BLaER1 (cell line): Measurements from ENCODE around the gene ADGRD1.
A peak's percentile ranks its signal among the peaks of the same experiment; 100 is the strongest.

Experiments used
- H3K27ac ChIP-seq: shearing (Covaris generic); formaldehyde crosslinking; 2 replicates; pipeline ENCODE4 v1.8.1; 2022
- H3K27me3 ChIP-seq: shearing (Covaris generic); formaldehyde crosslinking; 2 replicates; pipeline ENCODE4 v1.8.1; 2022
- H3K36me3 ChIP-seq: shearing (Covaris generic); formaldehyde crosslinking; 2 replicates; pipeline ENCODE4 v1.8.1; 2022
- H3K4me1 ChIP-seq: shearing (Covaris generic); formaldehyde crosslinking; 2 replicates; pipeline ENCODE4 v1.8.1; 2022
- H3K4me2 ChIP-seq: shearing (Covaris generic); formaldehyde crosslinking; 2 replicates; pipeline ENCODE4 v1.8.1; 2022
- H3K4me3 ChIP-seq: shearing (Covaris generic); formaldehyde crosslinking; 2 replicates; pipeline ENCODE4 v1.8.1; 2022
- H3K9ac ChIP-seq: shearing (Covaris generic); formaldehyde crosslinking; 2 replicates; pipeline ENCODE4 v1.8.1; 2022
- H3K9me3 ChIP-seq: shearing (Covaris generic); formaldehyde crosslinking; 2 replicates; pipeline ENCODE4 v1.8.1; 2022
- H4K20me1 ChIP-seq: shearing (Covaris generic); formaldehyde crosslinking; 2 replicates; pipeline ENCODE4 v1.8.1; 2022
- Cebpa-rat ChIP-seq: shearing (Covaris generic); IDR thresholded peaks from 2 replicates; pipeline ENCODE4 v1.8.1; 2022

Gene ADGRD1

DNA sequence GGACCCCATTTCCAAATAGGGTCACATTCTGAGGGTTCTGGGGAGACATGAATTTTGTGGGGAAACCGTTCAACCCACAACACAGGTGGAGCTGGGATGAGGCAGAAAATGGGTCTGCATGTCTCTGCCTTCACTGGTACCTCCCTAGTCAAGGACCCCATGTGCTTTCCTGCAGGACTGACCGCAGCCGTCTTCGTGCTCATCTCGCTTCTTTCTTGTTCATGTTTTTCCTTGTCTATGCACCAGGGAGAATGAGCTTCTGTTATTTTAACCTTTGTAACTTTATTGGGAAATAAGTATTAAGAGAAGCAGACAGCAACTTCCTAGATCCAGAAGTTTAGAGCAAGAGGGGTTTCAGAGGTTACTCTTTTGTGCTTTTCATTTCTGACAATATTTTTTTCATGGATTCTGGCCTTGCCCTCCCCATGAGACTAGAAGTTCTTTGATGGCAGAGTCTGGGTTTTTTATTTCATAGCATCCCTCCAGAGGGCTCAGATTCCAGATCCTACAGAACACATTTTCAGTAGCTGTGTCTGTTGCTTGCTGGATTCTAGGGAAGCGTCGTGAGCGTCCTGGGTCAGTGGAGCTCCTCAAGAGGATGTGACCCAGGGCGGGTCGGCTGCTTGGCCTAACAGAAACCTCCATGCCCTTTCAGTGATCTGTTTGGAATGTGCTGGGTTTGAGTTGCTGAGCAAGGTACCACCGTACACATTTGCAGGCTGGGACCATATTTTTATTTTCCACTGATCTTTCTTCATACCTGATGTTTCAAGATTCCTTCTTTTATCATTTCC lies 104.2 kb downstream of the ADGRD1 start:
- Histone ChIP-seq H3K27me3 (peaks cover 11% of the 10 kb centered on the region; the same call in 1 of the 2 replicates), H3K9ac (peak overlapping the region; percentile 60; the same call in 1 of the 2 replicates)

DNA sequence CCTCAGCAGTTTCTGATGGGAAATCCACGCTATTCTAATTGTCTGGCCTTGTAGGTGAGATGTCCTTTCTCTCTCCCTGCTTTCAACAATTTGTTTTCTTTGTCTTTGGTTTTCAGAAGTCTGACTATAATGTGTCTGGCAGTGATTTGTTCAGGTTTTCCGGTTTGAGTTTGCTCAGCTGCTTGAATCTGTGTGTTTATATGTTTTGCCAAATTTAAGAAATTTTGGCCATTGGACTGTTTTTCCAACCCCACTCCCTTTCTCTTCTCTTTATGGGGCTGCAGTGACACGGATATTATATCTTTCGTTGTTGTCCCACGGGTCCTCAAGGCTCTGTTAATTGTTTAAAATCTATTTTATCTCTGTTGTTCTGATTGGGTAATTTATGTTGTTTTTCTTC lies 105.0 kb downstream of the ADGRD1 start:
- Histone ChIP-seq H3K27ac (peak overlapping the region; percentile 78; the same call in 1 of the 2 replicates), H3K9me3 (peaks cover 6% of the 10 kb centered on the region; the same call in 1 of the 2 replicates), H3K36me3 (no peaks in the 10 kb centered on the region), H4K20me1 (no peaks in the 10 kb centered on the region), H3K27me3 (peaks cover 11% of the 10 kb centered on the region; the same call in 1 of the 2 replicates), H3K4me2 (peak overlapping the region; percentile 91), H3K4me3 (no peak overlapping the region), H3K9ac (0 out of 2 replicates have a peak overlapping the region, but pooled peaks have one; percentile 8), H3K4me1 (peaks cover 100% of the 10 kb centered on the region)
- no peak for TF ChIP-seq Cebpa-rat

More for the DNA sequence above, 104.2 kb downstream of the ADGRD1 start:
- Histone ChIP-seq H3K36me3 (no peaks in the 10 kb centered on the region), H3K27ac (peak overlapping the region; percentile 78), H3K9me3 (peaks cover 6% of the 10 kb centered on the region; the same call in 1 of the 2 replicates), H3K4me1 (peaks cover 100% of the 10 kb centered on the region), H4K20me1 (no peaks in the 10 kb centered on the region), H3K4me2 (peak overlapping the region; percentile 91), H3K4me3 (no peak overlapping the region)
- TF ChIP-seq Cebpa-rat: no peak

DNA sequence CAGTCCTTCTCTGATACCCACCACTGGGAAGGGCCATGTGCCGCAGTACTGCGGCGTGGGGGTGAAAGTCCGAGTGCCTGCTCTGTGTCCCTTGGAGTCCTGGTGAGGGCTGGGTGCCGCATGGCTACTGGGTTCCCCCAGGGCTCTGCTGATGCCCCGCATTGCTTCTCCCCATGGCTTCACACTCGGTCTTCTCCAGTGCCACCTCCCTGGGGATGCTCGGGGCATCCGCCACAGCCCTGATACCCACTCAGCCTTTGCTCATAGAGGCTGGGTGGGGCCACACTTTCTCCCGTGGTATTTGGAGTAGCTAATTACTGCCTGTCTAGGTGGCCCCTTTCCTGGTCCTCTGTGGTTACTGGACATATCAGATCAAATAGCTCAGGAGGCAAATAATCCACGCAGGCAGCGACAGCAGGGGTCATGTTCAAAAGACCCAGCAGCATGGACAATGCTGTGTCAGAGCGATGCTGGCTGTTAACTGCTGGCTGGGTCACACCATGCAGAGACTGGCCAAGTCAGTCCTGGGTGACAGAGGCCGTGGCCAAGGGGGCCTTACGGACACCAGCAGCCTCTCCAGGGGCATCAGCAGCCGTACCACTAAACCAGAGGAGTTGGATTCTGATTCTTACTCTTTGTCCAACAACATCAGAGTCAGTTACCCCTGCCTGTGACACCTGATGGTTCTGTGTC lies 106.5 kb downstream of the ADGRD1 start:
- H3K9me3 ChIP-seq: peaks cover 6% of the 10 kb centered on the region; the same call in 1 of the 2 replicates
- no peak for TF ChIP-seq Cebpa-rat
- no peaks in the 10 kb centered on the region for H4K20me1 ChIP-seq
- H3K4me3 ChIP-seq: peak overlapping the region; percentile 33
- H3K36me3 ChIP-seq: no peaks in the 10 kb centered on the region
- H3K27ac ChIP-seq: peak overlapping the region; percentile 78
- H3K9ac ChIP-seq: peak overlapping the region; percentile 53; the same call in 1 of the 2 replicates
- H3K4me1 ChIP-seq: peaks cover 100% of the 10 kb centered on the region
- H3K4me2 ChIP-seq: peak overlapping the region; percentile 91
- H3K27me3 ChIP-seq: peaks cover 5% of the 10 kb centered on the region; the same call in 1 of the 2 replicates

DNA sequence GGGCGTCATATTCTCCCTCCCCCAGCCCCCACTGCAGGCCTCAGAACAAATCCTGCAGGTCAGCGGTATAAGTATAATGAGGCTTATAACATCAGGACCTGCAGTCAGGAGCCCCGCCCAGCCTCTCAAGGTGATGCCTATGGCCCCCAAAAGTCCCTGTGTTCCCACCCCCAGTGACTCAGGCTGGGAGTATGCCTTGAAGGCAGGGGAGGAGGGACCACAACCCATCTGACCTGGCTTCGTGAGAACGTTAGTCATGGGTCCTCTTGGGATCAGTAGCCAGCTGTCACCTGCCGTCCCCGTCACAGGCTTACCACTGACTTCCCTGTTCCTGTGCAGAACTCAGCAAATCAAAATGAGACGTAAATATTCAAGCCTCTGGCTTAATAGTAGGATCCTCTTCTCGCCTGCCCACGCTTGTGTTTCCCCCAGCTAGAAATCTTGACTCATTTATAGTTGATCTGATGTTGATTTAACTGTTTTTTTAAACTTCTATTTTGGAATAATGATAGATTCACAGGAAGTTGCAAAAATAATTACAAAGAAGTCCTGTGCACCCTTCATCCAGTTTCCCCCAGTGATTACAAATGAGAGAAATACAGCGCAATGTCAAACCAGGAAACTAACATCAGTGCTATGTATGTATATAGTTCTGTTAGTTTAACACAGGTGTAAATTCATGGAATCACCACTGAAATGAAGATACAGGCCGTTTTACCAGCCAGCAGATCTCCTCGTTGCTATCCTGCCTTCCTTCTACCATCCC lies 107.5 kb downstream of the ADGRD1 start:
- no peak for TF ChIP-seq Cebpa-rat

DNA sequence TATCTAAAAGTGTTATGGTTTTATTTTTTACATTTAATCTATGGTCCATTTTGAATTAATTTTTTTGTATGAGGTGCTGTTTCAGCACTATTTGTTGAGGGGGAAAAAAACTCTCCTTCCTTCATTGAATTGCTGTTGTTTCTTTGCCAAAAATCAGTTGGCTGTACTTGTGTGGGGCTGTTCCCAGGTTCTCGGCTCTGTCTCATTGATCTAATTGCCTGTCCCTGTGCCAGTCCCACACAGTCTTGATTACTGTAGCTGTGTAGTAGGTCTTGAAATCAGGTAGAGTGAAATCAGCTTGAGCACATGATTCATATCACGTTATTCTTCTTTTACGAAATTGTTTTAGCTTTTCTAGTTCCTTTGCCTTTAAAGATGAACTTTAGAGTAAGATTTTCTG lies 109.7 kb downstream of the ADGRD1 start:
- Histone ChIP-seq H3K4me3 (no peak overlapping the region), H3K4me1 (peaks cover 99% of the 10 kb centered on the region), H3K27me3 (no peaks in the 10 kb centered on the region; the same call in 1 of the 2 replicates), H3K36me3 (no peaks in the 10 kb centered on the region), H3K4me2 (peak overlapping the region; percentile 88), H3K9ac (no peak overlapping the region), H3K9me3 (peaks cover 6% of the 10 kb centered on the region; the same call in 1 of the 2 replicates), H3K27ac (peak overlapping the region; percentile 81), H4K20me1 (no peaks in the 10 kb centered on the region)
- TF ChIP-seq Cebpa-rat: no peak

More for the DNA sequence above, 107.5 kb downstream of the ADGRD1 start:
- H4K20me1 ChIP-seq: no peaks in the 10 kb centered on the region
- peak overlapping the region; percentile 78 for H3K27ac ChIP-seq
- peaks cover 6% of the 10 kb centered on the region; the same call in 1 of the 2 replicates for H3K9me3 ChIP-seq
- H3K27me3 ChIP-seq: peaks cover 5% of the 10 kb centered on the region; the same call in 1 of the 2 replicates
- H3K4me3 ChIP-seq: peak overlapping the region; percentile 33; the same call in 1 of the 2 replicates
- H3K36me3 ChIP-seq: no peaks in the 10 kb centered on the region
- H3K4me1 ChIP-seq: peaks cover 100% of the 10 kb centered on the region
- peak overlapping the region; percentile 91 for H3K4me2 ChIP-seq
- peak overlapping the region; percentile 53; the same call in 1 of the 2 replicates for H3K9ac ChIP-seq

DNA sequence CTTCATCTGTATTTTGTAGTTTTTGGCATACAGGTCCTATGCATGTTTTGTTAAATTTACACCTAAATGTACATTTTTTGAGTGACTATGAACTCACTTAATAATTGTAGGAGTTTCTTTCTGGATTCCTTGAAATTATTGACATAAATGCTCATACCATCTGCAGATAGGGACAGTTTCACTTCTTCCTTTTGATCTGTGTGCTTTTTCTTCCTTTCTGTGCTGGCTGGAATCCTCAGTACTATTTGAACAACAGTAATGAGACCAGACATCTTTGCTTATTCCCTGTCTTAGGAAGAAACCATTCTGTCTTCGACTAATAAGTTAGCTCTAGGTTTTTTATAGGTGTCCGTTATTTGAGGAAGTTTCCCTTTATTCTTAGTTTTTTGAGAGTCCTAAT lies 110.3 kb downstream of the ADGRD1 start:
- Histone ChIP-seq H3K36me3 (no peaks in the 10 kb centered on the region), H3K27ac (peak overlapping the region; percentile 81; the same call in 1 of the 2 replicates), H3K4me2 (peak overlapping the region; percentile 88), H4K20me1 (no peaks in the 10 kb centered on the region), H3K27me3 (no peaks in the 10 kb centered on the region), H3K9me3 (peaks cover 6% of the 10 kb centered on the region; the same call in 1 of the 2 replicates), H3K4me3 (no peak overlapping the region), H3K9ac (no peak overlapping the region), H3K4me1 (peaks cover 99% of the 10 kb centered on the region)
- no peak for TF ChIP-seq Cebpa-rat

DNA sequence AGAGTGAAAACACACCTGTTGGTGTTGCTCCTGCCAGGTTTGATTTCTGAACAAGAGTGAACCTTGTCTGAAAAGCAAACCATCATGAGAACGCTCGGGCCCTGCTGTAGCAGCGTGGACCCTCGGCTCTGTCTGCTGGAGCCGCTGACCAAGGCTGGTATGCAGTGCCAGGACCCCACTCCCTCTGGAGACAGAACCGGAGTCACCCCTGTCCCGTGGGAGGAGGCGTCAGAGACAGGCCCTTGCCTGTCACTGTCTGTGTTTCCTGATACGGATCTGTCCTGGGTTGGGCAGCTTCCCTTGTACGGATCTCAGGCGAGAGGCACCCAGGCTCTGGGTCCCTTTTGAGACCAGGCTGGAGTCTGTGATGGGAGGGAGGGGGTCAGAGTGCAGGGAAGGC lies 111.6 kb downstream of the ADGRD1 start:
- Histone ChIP-seq H3K27me3 (no peaks in the 10 kb centered on the region), H3K4me2 (peak overlapping the region; percentile 88), H3K4me3 (peak overlapping the region; percentile 54), H3K9ac (peak overlapping the region; percentile 74), H3K9me3 (peaks cover 6% of the 10 kb centered on the region; the same call in 1 of the 2 replicates), H3K27ac (peak overlapping the region; percentile 81), H4K20me1 (no peaks in the 10 kb centered on the region), H3K4me1 (peaks cover 90% of the 10 kb centered on the region), H3K36me3 (no peaks in the 10 kb centered on the region)
- no peak for TF ChIP-seq Cebpa-rat

DNA sequence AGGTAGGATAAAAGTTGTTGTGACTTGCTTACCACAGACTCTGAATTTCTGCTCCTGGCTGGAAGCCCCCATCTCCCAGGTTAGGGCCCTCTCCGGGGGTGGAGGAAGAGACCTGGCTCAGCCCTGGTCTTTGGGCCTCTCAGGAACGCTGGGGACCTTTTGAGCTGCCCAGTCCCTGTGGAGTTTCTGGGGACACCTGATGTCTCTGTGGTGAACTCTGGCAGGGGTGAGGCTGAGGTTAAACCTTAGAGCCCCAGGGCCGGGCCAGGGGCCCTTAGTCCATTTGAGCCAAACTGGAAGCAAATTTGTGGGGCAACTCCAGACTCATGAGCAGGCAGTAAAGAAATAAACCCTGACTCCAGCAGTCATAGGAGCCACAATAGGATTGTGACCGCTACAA lies 112.1 kb downstream of the ADGRD1 start:
- peak overlapping the region; percentile 54 for H3K4me3 ChIP-seq
- H3K27ac ChIP-seq: peak overlapping the region; percentile 81
- H3K36me3 ChIP-seq: no peaks in the 10 kb centered on the region
- H4K20me1 ChIP-seq: no peaks in the 10 kb centered on the region
- H3K27me3 ChIP-seq: no peaks in the 10 kb centered on the region
- H3K9ac ChIP-seq: peak overlapping the region; percentile 74
- peak overlapping the region; percentile 88 for H3K4me2 ChIP-seq
- no peak for TF ChIP-seq Cebpa-rat
- peaks cover 85% of the 10 kb centered on the region for H3K4me1 ChIP-seq
- peaks cover 8% of the 10 kb centered on the region for H3K9me3 ChIP-seq

DNA sequence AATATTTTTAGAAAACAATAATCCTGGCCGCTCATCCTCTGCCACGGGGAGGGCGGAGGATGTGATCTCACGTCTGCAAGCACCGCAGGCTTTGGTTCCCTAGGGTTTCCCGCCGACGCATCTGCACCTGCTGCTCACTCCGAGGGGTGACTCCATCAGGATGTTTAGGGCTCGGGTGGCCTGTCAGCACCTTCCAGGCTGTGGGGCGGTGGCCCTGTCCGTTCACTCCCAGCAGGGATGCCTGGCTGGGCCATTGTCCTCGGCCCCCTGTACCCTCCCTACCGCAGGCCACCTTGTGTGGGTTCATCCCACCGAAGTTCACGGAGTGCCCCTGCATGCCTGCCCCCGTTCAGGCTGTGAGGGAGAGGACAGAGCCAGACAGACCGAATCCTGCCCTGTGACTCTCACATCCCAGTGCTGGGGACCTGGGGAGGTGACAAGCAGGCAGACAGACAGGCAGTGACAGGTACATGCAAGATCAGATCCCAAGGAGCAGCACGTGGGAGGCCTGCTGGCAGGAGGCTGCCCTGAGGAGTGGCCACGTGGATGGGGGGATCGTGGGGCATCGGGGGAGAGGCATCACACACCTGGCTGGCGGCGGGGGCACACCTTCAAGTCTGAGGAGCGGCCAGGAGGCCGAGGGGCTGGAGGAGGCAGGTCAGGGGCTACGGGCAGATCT lies 112.6 kb downstream of the ADGRD1 start:
- Histone ChIP-seq H3K36me3 (no peaks in the 10 kb centered on the region), H3K27ac (peak overlapping the region; percentile 81), H3K27me3 (no peaks in the 10 kb centered on the region)

More for the DNA sequence above, 112.6 kb downstream of the ADGRD1 start:
- Histone ChIP-seq H3K4me3 (peak overlapping the region; percentile 54), H4K20me1 (no peaks in the 10 kb centered on the region), H3K9ac (peak overlapping the region; percentile 74), H3K4me2 (peak overlapping the region; percentile 88), H3K9me3 (peaks cover 10% of the 10 kb centered on the region), H3K4me1 (peaks cover 81% of the 10 kb centered on the region)
- TF ChIP-seq Cebpa-rat: no peak
